Measurements from ENCODE around the gene SERPINB1.
"Not testable (repeated sequence)": the region's sequence is repeated elsewhere in the genome, so short reads cannot be mapped to it uniquely, and the experiment has no call there.

The SERPINB1 gene

DNA sequence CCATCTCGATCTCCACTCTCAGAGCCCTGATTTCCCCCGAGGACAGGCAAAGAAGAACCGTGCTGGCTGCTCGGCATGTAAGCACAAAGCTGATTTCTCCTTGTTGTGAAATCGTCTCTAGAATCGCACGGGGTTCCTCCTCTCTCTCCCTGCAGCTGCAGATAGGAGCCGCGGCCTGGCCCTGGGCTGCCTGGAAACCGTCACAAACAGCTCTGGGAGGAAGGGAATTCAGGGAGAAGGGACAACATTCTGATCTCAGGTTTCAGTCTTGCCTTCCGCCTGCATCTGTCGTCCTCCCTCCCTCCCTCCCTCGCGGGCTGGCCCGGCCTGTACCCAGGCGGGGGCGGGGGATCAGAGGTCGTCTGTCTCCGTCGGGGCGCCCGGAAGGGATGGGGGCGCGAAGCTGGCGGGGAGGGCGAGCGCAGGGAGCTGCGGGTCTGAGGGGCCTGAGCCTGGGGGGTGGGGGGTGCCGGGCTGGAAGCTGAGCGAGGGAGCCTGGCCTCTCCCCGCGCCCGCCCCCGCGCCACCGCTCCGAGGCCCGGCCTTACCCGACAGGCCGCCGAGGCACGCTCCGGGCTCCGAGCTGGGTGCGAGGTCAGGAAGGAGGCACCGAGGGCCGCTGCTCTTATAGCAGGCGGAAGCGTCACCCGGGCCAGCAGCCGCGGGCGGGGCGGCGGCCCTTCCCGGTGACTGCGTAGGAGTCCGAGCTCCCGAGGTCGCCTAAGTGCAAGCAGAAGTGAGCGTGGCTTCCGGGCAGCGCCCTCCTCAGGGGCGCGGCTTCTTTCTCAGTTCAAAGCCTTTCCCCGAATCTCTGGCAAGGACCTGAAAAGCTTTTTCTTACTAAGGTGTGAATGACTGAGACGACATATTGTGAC is at the start of gene SERPINB1:
Gene SERPINB1, minus strand, starts transcription at position 600 of the 875 bp plus-strand sequence. CDS start 1,277 bp downstream, outside the sequence.
- peak; percentile 45 to 61 for DNase-seq (ENCODE audit: low read depth in 2 of 2)

DNA sequence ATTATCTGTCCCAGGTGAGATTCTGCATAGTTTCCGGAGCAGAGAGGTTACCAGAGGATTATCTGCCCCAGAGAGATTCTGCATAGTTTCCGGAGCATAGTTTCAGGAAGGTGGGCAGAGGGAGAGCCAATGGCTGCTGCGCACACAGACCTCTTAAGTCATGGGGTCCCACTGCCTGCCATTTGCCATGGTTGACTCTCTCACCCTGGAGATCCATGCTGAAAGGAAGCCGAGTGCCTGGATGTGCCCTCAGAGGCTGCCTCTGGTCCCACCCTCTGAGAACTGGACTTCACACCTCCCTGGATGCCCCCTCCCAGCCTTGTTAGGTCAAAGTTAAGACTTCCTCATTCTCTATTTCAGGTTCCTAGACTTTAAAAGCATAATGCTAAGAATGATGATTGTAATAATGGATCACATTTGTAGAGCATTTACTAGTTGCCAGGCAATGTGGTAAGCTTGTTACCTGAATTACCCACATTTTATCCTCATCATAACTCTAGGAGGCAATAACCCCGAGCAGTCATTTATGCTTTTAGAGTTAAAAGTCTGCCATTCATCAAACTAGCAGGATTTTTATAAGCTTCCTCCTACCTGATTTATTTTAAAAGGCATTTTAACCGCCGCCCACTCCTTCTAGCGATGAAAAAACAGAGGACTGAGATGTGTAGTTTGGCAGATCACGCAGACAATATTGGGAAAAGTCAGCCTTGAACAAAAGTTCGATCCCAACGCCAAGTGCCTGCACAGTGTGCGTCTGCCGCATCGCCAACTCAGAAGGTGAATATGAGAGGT is 49.5 kb upstream of the SERPINB1 start:
- DNase-seq (ENCODE audit: low read depth in 2 of 2) = no peak

DNA sequence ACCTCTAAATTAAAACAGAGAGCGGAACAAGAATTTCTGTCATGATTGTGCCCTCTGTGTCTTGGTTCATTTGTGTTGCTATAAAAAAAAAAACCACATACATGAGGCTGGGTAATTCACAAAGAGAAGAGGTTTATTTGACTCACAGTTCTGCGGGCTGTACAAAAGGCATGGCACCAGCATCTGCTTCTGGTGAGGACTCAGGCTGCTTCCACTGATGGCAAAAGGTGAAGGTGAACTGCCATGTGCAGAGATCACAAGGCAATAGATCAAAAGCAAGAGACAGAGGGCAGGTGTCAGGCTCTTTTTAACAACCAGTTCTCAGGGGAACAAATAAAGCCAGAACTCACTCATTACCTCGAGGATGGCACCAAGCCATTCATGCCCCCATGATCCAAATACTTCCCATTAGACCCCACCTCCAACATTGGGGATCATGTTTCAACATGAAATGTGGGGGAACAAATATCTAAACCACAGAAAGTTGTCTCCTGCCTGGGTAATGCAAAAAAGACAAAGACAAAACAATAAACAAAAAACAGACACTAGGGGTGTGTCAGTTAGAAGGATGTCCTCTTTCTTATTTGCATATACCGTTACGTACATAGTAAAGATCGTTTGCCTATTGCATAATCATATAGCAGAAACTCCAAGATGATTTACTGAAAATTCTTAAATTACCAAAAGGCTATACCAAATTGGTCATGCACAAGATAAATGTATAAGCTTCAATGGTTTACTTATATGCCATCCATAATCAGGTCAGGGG is 44.5 kb upstream of the SERPINB1 start:
- DNase-seq (ENCODE audit: low read depth in 2 of 2) = no peak

DNA sequence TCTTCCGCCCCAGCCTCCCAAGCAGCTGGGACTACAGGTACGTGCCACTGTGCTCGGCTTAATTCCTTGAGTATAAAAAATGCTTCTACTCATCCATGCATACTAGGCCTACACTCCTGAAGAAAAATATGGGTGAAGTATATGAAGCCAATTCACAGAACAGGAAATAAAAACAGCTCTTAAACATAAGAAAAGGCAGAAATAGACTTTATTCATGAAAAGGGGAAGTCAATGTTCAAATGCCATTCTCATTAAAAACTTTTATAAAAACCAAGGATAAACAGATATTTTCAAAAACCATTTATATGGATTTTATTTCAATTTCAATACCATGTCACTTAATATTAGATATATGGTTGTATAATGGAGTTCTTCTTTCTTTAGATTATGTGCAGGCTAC is 43.1 kb upstream of the SERPINB1 start:
- DNase-seq (ENCODE audit: low read depth in 2 of 2) = no peak

DNA sequence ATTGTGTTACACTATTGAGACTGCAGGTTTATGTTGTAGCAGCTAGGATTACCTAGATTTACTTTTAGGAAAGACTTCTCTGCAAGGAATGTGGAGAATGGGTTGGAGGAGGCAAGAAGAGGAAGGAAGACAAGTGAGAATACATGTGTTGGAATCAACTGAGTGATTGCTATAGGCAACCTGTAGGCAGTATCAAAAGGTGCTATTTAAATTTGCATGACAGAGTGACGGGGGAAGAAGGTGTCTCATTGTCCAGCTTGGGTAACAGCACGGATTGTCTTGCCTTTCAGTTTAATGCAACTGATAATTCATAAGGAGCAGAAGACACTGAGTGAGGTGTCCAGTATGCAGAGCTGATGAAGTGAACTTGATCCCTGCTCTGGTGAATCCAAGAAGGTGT is 42.0 kb upstream of the SERPINB1 start:
- DNase-seq (ENCODE audit: low read depth in 2 of 2) = no peak

DNA sequence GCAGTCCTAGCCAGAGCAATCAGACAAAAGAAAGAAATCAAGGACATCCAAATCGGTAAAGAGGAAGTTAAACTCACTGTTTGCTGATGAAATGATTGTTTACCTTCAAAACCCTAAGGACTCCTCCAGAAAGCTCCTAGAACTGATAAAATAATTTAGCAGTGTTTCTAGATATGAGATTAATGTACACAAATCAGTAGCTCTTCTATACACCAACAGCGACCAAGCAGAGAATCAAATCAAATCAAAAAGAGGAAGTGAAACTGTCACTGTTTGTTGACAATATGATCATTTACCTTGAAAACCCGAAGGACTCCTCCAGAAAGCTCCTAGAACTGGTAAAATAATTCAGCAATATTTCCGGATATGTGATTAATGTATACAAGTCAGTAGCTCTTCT is 39.8 kb upstream of the SERPINB1 start:
- no peak for DNase-seq (ENCODE audit: low read depth in 2 of 2)

DNA sequence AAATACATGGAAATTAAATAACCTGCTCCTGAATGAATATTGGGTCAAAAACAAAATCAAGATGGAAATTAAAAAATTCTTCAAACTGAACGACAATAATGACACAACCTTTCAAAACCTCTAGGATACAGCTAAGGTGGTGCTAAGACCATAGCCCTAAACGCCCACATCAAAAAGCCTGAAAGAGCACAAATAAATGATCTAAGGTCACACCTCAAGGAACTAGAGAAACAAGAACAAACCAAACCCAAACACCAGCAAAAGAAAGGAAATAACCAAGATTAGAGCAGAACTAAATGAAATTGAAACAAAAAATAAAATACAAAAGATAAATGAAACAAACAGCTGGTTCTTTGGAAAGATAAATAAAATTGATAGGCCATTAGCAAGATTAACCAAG is 38.5 kb upstream of the SERPINB1 start:
- DNase-seq (ENCODE audit: low read depth in 2 of 2) = not testable (repeated sequence)

DNA sequence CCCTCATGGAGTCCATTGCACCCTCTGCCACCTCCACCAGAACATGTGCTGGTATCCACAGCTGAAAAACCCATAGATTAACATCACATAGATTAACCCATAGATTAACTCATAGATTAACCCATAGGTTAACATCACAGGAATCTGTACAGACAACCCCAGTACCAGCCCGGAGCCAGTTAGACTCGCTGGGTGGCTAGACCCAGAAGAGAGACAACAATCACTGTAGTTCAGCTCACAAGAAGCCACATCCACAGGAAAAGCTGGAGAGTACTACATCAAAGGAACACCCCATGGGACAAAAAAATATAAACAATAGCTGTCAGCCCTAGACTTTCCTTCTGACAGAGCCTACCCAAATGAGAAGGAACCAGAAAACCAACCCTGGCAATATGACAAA is 36.3 kb upstream of the SERPINB1 start:
- DNase-seq (ENCODE audit: low read depth in 2 of 2) = no peak

DNA sequence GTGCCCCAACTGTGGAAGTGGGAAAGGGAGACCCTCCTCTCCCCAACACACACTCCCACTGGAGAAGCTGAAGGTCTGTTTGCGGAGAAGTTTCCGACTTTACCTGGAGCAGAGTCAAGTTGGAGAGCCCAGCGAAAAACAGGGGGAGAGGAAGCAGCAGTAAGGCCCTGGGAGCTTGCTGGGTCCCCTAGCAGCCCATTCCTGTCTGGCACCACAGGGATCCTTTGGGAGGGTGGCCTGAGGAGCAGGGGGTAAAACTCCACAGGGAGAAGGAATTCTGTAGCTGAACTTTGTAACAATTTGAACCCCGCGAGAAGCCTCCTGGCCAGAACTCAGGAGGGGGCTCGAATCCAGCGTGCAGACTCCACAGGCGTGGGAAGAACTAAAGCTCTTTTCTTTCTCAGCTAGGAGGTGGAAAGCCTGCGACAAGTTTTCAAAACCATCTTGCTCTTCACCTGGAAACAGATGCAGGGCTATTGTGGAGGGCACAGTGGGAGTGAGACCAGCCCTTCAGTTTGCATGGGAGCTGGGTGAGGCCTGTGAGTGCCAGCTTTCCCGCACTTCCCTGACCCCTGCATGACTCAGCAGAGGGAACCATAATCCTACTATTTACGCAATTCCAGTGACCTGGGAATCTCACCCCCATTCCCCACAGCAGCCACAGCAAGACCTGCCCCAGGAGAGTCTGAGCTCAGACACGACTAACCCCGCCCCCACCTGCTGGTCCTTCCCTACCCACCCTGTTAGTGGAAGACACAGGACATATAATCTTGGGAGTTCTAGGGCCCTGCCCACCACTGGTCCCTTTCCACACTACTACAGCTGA is 35.6 kb upstream of the SERPINB1 start:
- no peak for DNase-seq (ENCODE audit: low read depth in 2 of 2)

DNA sequence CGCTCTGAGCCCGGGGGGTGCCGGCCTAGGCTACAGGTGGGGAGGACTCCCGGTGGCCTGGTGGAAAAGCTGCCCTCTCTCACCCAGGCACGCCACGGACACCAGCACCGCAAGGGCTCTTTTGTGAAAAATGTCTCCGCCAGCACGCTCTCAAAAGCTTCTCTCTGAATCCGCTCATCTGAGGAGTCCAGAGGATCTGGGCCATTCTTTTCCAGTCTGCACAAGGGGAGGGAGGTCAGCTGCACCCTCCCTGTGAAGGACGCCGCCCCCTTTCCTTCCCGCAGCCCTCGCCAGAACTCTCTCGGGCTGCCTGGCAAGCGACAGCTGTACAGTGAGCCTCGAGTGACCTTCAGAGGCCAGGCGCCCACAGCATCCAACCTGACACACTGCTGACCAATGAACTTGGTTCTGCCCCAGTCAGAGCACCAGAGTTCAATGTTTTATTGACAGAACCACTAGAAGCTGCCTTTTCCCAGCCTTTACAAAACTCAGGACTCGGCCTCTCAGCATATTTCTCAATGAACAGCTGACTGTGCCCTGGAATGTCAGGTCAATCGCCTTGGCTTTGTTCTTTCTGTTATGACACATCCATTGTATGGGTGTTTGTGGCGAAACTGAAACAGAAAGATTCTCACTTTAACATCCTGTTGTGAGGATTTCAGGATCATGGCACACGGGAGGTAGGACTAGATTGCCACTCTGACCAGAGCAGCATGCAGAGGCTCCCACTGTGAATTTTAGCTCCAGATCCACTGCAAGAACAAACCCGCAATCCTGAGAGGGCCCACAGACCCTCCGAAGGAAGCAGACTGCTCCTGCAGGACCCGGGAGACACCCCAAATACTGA is 34.8 kb upstream of the SERPINB1 start:
- DNase-seq (ENCODE audit: low read depth in 2 of 2) = no peak

DNA sequence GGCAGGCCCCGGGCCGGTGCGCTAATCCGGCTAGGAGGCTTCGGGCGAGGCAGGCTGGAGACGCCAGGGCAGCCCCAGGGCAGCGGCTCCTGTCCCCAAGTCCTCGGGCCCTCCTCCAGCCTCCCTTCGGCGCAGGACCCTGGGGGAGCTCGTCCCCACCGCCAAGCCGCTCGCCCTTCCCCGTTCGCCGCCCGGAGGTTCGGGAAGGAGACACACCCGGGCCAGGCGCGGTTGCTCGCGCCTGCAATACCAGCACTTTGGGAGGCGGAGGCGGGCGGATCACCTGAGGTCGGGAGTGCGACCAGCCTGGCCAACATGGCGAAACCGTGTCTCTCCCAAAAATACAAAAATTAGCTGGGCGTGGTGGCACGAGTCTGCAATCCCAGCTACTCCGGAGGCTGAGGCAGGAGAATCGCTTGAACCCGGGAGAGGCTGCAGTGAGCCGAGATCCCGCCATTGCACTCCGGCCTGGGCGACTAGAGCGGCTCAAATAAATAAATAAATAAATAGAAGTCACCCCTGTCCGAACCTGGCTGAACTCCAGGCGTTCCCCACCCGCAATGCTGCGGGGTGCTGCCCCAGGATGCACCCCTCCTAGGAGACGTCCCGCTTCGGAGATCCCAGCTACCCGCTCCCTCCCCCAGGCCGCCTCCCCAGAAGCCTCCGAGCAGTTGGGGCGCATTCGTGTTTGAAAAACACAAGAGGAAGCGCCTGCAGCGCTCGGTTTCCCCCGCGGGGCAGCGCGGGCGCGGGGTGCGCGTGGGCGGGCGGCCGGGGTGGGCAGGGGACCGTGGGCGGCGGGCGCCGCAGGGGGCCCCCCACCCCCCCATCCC is 33.9 kb upstream of the SERPINB1 start:
- no peak for DNase-seq (ENCODE audit: low read depth in 2 of 2)

DNA sequence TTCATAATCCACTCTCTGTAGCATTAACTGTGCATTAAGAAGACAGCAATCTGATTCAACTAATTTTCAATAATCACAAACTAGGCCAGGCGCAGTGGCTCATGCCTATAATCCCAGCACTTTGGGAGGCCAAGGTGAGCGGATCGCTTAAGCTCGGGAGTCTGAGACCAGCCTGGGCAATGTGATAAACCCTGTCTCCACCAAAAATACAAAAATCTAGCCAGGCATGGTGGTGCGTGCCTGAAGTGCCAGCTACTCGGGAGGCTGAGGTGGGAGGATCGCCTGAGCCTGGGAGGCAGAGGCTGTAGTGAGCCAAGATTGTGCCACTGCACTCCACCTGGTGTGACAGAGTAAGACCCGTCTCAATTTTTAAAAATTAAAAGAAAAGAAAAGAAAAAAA is 32.0 kb upstream of the SERPINB1 start:
- no peak for DNase-seq (ENCODE audit: low read depth in 2 of 2)

DNA sequence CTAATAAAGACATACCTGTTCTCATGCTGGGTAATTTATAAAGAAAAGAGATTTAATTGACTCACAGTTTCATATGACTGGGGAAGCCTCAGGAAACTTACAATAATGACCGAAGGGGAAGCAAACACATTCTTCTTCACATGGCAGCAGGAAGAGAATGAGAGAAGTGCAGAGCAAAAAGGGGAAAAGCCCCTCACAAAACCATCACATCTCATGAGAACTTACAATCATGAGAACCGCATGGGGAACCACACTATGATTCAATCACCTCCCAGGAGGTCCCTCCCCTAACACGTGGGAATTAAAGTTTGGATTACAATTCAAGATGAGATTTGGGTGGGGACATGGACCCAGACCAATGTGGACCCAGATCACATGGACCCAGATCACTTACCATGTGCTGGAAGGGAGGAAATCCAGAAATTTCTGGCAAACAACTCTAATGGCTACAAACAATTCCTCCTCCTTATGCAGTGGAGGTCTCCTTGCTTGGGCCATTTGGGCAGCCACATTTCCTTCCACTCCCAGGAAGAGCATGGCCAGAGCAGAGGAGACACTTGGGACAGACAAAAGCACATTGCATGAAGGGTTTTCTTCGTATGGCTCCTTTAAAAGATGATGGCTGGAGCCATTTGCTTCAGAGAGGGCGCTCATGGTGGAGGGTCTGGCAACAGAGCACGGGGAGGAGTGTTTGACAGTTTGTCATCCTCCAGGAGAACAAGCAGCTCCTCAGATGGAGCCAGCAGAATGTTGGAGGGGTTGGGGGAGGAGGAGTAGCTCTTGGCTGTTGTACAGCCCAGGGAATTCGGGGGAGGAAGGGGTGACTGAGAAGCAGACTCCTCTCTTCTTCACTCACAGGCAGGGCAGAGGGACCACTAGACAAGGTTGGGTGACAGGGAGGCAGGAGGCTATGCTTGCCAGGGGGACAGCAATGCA is 31.0 kb upstream of the SERPINB1 start:
- no peak for DNase-seq (ENCODE audit: low read depth in 2 of 2)

DNA sequence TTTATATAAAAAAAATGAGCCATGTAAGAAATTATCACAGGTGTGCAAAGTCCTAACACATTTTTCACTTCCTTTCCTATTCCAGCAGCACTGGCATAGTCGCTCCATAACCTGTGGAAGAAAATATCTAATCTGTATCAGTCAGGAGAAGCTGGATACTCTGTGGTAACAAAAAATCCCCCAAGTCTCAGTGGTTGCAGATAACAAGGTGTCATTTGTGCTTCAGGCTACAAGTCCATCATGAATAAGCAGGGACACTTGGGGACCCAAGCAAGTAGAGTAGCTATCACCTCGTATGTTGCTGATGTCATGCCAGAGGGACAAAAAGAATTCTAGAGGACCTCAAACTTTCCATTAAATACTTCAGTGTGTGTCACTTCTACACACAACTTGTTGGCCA is 30.3 kb upstream of the SERPINB1 start:
- DNase-seq (ENCODE audit: low read depth in 2 of 2) = no peak

DNA sequence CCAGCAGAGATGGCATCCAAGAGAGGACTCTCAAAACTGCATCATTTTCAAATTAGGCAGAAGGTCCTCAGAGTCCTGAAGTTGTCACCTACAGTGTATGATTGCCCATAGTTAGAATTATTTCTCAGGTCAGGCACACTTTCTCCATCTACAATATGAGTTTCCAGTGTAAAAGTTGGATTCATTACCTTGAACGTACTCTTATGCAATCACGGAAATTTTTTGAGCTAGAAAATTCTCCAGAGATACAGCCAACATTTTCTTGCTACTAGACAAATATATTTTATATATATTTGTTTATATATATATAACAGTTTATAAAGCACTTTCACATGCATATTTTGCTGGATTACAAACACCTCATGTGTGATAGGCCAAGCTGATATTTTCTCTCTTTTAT is 29.4 kb upstream of the SERPINB1 start:
- DNase-seq (ENCODE audit: low read depth in 2 of 2) = no peak

DNA sequence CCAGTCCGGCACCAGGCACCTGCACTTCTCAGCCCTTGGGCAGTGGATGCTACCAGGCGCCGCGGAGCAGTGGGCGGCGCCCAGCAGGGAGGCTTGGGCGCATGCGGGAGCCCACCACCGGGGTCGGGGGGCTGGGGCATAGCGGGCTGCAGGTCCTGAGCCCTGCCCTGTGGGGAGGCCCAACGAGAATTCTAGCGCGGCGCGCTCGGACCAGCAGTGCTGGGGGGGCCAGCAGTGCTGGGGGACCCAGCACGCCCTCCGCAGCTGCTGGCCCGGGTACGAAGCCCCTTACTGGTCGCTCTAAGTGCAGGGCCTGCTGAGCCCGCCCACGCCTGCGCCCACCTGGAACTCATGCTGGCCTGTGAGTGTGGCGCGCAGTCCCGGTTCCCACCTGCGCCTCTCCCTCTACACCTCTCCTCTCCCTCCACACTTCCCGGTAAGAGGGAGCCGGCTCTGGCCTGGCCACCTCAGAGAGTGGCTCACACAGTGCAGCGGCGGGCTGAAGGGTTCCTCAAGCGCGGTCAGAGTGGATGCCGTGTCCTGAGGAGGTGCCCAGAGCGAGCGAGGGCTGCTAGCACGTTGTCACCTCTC is 28.5 kb upstream of the SERPINB1 start:
- no peak for DNase-seq (ENCODE audit: low read depth in 2 of 2)

DNA sequence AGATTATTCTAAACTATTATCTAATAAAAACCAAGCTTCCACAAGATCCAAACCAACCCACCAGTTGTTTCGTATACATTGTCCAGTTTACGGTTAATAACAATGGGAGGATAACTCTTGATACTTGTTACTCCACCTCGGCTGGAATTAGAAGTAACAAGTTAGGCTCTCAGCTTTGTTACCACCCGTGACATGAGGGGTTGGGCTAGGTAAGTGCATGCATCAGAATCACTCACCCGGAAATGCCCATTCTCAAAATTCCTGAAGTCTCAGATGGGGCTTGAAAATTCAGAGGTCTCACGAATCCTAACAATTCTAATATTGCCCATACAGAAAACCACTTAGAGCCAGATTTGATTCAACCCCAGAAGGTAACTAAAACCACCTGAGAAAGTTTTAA is 27.0 kb upstream of the SERPINB1 start:
- DNase-seq (ENCODE audit: low read depth in 2 of 2) = no peak
